Measurements from ENCODE around the gene CTNNA3. TPM values are rescaled to one million over a fixed set of nuclear protein-coding genes. Genes with fewer than 3 reads are reported as not detected.

Gene CTNNA3
- total RNA-seq, 4 donors from 2014 or later: 0.47 to 3.3 (median 0.80) TPM; not detected in 1

GRCh38 chr10:66321723-66322665 lies 1374.0 kb downstream of the CTNNA3 start:
- Histone ChIP-seq H3K4me3 (no peak overlapping the region), H3K36me3 (no peaks in the 10 kb centered on the region), H3K9me3 (no peaks in the 10 kb centered on the region), H3K4me1 (no peaks in the 10 kb centered on the region), H3K27me3 (no peaks in the 10 kb centered on the region), H3K27ac (no peak overlapping the region)
- no peak for DNase-seq
- TF ChIP-seq CTCF (IDR thresholded peaks at IDR 0.05) (no peak), POLR2A (IDR thresholded peaks at IDR 0.05) (no peak)

- no peak for DNase-seq
These were observed 1377.2 kb downstream of the CTNNA3 start for GRCh38 chr10:66318761-66319160.

GRCh38 chr10:66307826-66308225 lies 1388.2 kb downstream of the CTNNA3 start:
- Histone ChIP-seq H3K4me3 (no peak overlapping the region), H3K4me1 (no peaks in the 10 kb centered on the region), H3K9me3 (no peaks in the 10 kb centered on the region), H3K27me3 (no peaks in the 10 kb centered on the region), H3K27ac (no peak overlapping the region), H3K36me3 (no peaks in the 10 kb centered on the region)
- no peak for DNase-seq
- TF ChIP-seq CTCF (IDR thresholded peaks at IDR 0.05) (no peak), POLR2A (IDR thresholded peaks at IDR 0.05) (no peak)

More at GRCh38 chr10:66318761-66319160, 1377.2 kb downstream of the CTNNA3 start:
- Histone ChIP-seq H3K4me1 (no peaks in the 10 kb centered on the region), H3K36me3 (no peaks in the 10 kb centered on the region), H3K9me3 (no peaks in the 10 kb centered on the region), H3K27me3 (no peaks in the 10 kb centered on the region), H3K27ac (no peak overlapping the region), H3K4me3 (no peak overlapping the region)
- TF ChIP-seq POLR2A (IDR thresholded peaks at IDR 0.05) (no peak), CTCF (IDR thresholded peaks at IDR 0.05) (no peak)

GRCh38 chr10:66301078-66301477 lies 1394.9 kb downstream of the CTNNA3 start:
- H3K36me3 ChIP-seq: no peaks in the 10 kb centered on the region
- no peak for DNase-seq
- H3K27me3 ChIP-seq: no peaks in the 10 kb centered on the region
- H3K4me3 ChIP-seq: no peak overlapping the region
- H3K27ac ChIP-seq: no peak overlapping the region
- TF ChIP-seq CTCF (IDR thresholded peaks at IDR 0.05) (no peak), POLR2A (IDR thresholded peaks at IDR 0.05) (no peak)
- H3K9me3 ChIP-seq: no peaks in the 10 kb centered on the region
- no peaks in the 10 kb centered on the region for H3K4me1 ChIP-seq

- Histone ChIP-seq H3K4me3 (no peak overlapping the region), H3K27me3 (no peaks in the 10 kb centered on the region), H3K4me1 (no peaks in the 10 kb centered on the region), H3K9me3 (no peaks in the 10 kb centered on the region), H3K36me3 (no peaks in the 10 kb centered on the region), H3K27ac (no peak overlapping the region)
- no peak for DNase-seq
- TF ChIP-seq POLR2A (IDR thresholded peaks at IDR 0.05) (no peak), CTCF (IDR thresholded peaks at IDR 0.05) (no peak)
These were observed 1400.4 kb downstream of the CTNNA3 start for GRCh38 chr10:66295602-66296001.
